ENCODE measurements around the gene SLC25A18.
"Not testable (repeated sequence)": the region's sequence is repeated elsewhere in the genome, so short reads cannot be mapped to it uniquely, and the experiment has no call there.

Gene SLC25A18
- 0 to 2.6 (median 0) reads per million in 17 experiments for total RNA-seq

DNA sequence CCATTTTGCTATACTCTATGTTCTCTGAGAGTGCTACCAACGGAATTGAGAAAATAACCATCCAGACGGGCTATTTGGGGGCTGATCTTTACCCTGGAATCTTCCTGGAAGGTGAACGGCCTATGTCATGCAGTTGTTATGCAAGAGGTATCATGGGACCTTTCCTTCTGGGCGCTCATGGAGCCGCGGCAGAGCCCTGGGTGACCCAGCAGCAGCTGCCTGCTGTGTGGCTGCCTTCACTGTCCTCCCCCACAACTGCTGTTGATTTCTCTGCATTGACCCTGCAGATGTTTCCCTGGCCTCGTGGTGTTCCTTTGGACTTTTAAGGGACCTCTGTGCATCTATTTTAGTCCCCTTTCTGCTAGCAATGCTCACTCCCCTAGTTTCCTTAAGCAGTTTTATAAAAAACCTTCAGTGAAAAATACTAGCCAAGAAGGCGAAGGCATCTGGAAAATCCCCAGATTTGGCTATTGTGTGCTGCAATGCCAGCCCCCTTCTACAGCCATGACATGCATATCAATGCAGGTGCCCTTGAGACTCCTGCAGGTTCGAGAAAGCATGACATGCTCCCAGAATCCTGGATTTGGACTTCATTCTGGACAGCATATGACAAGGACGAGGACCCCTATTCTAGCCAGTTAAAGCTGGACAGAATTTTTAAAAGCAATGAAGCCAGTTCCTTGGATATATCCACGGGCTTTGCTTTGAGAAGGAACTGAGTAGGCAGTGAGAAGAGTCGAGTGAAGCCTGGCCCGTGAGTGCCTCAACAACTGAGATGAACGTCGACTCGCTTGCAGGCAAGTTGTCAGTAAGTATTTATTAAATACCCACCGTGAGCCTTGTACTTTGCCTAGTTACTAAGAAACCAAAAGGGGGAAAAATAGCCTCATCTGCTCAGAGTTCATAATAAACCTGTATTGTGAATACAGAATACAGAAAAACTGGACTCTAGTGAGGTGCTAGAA is at the start of gene SLC25A18:
TSS of gene SLC25A18 (plus strand) at position 593 of the 965 bp plus-strand sequence. CDS start 16,447 bp downstream, outside the sequence.
- peak; percentile 31 to 77 (median 60) for DNase-seq

GRCh38 chr22:17513612-17514011 is 49.7 kb upstream of the SLC25A18 start:
- DNase-seq = no peak

GRCh38 chr22:17514084-17514483 is 49.2 kb upstream of the SLC25A18 start:
- no peak for DNase-seq

DNA sequence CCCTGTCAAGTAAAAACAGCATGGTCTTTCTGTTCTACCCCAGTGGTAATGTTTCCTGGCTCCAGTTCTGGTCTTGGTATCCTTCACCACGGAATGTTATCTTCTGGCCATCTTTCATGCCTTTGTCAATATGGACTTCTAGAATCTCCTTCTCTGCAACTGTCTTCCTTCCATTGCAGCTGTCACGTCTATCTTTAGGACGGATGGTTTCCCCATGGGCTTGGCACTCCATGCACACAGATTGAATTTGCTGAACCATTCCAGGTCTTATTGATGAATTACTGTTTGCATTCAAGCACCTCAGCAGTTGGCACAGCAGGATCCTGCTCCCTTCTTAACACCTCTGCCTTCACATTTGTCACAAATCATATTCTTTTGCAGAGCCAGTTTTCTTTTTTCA is 44.9 kb upstream of the SLC25A18 start:
- no peak for DNase-seq

- DNase-seq = not testable (repeated sequence)
Measured at GRCh38 chr22:17521971-17522370, 41.3 kb upstream of the SLC25A18 start.

DNA sequence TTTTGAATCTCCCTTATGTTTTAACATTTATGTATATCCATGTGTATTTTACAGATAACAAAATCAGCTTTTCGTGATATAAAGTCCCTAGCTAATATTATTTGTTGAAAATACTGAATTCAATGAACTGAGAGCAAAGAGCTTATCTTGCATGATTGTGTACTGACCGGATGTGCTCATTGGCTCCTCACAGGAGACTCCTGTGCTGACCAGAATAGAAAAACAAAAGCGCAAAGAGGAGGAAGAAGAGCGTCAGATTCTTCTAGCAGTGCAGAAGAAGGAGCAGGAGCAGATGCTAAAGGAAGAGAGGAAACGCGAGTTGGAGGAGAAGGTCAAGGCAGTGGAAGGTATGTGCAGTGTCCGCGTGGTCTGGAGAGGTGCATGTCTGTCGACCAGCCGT is 39.4 kb upstream of the SLC25A18 start:
- DNase-seq = no peak

DNA sequence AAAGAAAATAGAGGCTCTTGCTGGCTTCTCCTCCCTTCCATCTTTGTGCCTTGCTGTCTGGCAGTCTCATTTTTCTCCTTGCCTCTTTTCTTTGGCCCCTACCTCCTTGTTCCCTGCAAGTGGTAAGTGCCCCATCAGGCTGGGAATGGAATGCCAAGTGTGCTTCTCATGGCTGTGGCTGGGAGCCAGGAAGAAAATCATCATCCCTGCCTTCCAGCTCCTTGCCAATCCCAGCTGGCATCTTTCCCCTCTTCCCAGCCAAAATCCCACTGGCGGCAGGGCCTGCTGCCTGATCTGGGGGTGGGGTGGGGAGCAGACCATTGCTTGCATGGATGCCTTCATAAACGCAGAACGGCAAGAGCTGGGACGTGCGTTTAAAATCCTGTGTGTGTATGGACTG is 27.0 kb upstream of the SLC25A18 start:
- no peak for DNase-seq

DNA sequence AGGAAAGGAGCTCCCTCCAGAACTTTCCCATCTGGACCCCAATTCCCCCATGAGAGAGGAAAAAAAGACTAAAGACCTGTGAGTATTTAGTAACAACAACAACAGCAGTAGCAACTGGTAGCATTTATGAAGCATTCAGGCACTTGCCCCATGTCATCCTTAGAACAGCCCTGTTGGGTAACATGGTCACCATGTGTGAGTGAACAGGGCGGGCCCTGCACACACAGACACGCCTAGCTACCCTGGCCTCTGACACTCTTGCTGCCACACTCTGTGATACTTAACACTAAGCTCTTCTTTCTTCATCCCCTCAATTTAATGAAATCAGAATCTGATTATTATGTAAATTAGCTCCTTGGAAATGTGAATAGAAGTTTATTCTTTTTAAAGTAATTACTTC is 26.1 kb upstream of the SLC25A18 start:
- no peak for DNase-seq

GRCh38 chr22:17540481-17540880 is 22.8 kb upstream of the SLC25A18 start:
- no peak for DNase-seq

- no peak for DNase-seq
Measured at GRCh38 chr22:17541476-17541875, 21.8 kb upstream of the SLC25A18 start.

DNA sequence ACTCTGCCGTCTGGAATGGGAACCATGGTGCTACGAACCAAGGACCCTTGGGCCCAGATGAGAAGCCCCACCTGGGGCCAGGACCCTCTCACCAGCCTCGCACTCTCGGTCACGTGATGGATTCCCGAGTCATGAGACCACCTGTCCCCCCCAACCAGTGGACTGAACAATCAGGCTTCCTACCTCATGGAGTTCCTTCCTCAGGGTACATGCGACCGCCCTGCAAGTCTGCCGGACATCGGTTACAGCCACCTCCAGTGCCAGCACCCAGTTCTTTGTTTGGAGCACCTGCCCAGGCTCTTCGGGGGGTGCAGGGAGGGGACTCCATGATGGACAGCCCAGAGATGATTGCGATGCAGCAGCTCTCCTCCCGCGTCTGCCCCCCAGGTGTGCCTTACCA is 20.8 kb upstream of the SLC25A18 start:
- DNase-seq = no peak

DNA sequence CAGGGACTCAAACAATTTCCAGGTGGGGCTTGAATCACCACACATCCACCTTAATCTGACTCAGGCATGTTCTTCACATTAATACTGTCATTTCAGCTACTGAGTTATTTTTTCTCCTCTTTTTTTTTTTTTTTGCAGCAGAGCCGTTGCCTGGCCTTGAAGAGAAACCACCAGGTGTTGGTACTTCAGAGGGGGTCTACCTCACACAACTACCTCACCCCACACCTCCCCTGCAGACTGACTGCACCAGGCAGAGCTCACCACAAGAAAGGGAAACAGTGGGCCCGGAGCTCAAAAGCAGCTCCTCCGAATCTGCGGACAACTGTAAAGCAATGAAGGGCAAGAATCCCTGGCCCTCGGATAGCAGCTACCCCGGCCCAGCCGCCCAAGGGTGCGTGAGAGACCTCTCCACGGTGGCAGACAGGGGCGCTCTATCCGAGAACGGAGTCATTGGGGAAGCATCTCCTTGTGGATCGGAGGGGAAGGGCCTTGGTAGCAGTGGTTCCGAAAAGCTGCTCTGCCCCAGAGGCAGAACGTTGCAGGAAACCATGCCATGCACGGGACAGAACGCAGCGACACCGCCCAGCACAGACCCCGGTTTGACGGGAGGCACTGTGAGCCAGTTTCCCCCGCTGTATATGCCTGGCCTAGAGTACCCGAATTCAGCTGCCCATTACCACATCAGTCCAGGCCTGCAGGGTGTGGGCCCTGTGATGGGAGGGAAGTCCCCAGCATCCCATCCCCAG is 15.1 kb upstream of the SLC25A18 start:
- no peak for DNase-seq

DNA sequence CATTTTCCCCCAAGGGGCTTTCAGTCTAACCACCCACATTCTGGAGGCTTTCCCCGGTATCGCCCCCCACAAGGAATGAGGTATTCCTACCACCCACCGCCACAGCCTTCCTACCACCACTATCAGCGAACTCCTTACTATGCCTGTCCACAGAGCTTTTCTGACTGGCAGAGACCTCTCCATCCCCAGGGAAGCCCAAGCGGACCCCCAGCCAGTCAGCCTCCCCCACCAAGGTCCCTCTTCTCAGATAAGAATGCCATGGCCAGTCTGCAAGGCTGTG is 14.6 kb upstream of the SLC25A18 start:
- no peak for DNase-seq

- DNase-seq = no peak
Measured at GRCh38 chr22:17549183-17549582, 14.1 kb upstream of the SLC25A18 start.

- DNase-seq = no peak
Measured at GRCh38 chr22:17549655-17550054, 13.6 kb upstream of the SLC25A18 start.

GRCh38 chr22:17552737-17553136 is 10.6 kb upstream of the SLC25A18 start:
- DNase-seq = no peak

GRCh38 chr22:17554814-17555213 is 8.5 kb upstream of the SLC25A18 start:
- no peak for DNase-seq

GRCh38 chr22:17559188-17559587 is 4.1 kb upstream of the SLC25A18 start:
- DNase-seq = no peak

GRCh38 chr22:17563936-17564391 is 666 bp downstream of the SLC25A18 start:
- DNase-seq = peak in 1 of 4 experiments; percentile 8

DNA sequence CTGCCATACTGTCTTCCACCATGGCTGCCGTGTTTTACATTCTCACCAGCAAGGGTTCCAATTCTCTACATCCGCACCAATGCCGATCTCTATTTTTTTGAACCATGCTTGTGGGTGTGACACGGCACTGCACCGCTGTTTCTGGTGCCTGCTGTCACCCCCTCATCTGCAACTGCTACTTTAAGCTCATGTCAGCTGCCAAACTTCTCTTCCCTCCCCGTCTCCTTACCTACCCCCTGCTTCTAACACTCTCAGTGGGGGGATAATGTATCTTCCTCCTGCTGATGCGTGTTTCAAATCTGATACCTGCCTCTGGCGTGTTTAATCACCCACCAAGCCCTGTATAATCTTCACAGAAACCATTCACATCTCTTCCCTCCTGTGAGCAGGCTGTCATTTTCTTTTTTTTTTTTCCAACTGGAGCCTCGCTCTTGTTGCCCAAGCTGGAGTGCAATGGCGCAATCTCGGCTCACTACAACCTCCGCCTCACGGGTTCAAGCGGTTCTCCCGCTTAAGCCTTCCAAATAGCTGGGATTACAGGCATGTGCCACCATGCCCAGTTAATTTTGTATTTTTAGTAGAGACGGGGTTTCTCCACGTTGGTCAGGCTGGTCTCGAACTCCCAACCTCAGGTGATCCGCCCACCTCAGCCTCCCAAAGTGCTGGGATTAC is 2.9 kb downstream of the SLC25A18 start:
- not testable (repeated sequence) for DNase-seq

GRCh38 chr22:17566776-17567175 is 3.5 kb downstream of the SLC25A18 start:
- DNase-seq = no peak

- DNase-seq = peak in 2 of 4 experiments; percentile 25 to 26
Measured at GRCh38 chr22:17569971-17570511, 6.7 kb downstream of the SLC25A18 start.

Measured in suppressor macrophage (primary cell).